A549 treated with RU486 at 1 μM for 4 hours (cell line): ENCODE results near the gene SMIM9. TPM values are rescaled to one million over a fixed set of nuclear protein-coding genes. Genes with fewer than 3 reads are reported as not detected.

Experiments
- total RNA-seq: library from RNA; stranded (reverse); fragments of 200-300 nt; extraction: Qiagen RNA extraction; gene quantifications from 5 replicates; pipeline ENCODE4 v1.2.3, GENCODE V29; 2022; ENCODE audit warnings: low read depth

The SMIM9 gene
- total RNA-seq: not detected in 5 replicates

DNA sequence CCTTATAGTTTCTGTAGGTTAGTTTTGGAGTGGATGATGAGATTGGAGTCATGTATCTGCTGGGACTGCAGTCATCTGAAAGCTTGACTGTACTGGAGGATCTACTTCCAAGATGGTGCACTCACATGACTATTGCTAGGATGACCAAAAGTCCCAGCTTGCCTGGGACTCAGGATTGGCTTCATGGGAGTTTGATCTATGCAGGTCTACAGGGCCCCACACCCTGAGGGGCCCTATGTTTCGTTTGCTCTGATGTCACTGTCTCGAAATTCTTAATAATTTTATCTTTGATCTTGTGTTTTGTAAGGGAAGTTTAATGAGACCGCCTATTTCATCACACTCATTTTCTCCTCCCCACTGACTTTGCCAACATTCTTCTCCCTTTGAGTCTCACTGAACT is at the start of gene SMIM9:
SMIM9 (minus strand) TSS at position 101 of the 400 bp plus-strand sequence. CDS start 3,806 bp downstream, outside the sequence.

DNA sequence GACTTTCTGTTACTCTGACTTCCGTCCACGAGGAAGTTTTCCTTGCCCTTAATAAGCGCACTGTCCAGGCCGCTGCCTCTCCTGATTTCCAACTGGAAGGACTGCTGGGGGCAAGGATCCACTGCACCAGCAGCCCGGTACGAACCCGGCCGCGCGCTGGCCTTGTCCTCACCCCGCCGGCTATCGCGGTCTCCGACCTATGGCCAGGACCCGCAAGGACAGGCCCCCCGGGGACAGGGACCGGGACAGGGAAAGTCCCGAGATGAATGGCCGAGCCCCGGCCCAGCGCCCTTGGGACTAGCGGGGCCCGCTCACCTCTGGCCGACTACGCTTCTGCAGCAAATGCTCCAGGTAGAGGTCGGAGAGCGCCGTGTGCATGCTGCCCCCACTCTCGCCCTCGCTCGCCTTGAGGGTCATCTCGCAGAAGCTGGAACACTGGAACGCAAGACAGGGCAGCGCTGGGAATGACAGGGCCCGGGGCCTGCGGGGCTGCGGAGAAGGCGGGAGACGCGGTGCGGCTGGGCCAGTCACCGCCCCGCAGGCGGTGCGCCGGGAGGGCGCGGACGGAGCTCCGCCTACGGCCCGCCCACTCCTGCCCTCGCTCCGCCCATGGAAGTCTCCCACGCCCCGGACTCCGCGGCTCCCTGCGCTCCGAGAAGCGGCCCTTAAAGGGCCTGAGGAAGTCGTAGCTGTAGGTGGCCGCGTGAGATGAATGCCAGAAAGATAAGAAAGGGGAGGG is 29.3 kb downstream of the SMIM9 start, which contains the start of gene MPP1:
MPP1 (minus strand) TSS at position 529 of the 739 bp plus-strand sequence; CDS start at position 417, 112 bp downstream.

Other genes starting within 250 kb of the SMIM9 start
- not detected in 5 replicates for gene CTAG1A, start 249.5 kb downstream of the SMIM9 start, total RNA-seq
- gene CTAG1B, start 215.4 kb downstream of the SMIM9 start, total RNA-seq: not detected in 5 replicates
- gene CTAG2, start 181.1 kb downstream of the SMIM9 start, total RNA-seq: not detected in 5 replicates
- 0.26 to 0.57 TPM (median 0.49 TPM) in 5 replicates for gene GAB3, start 83.6 kb downstream of the SMIM9 start, total RNA-seq
- 157 to 223 TPM (median 174 TPM) in 5 replicates for gene DKC1, start 71.8 kb downstream of the SMIM9 start, total RNA-seq
- gene MPP1, start 29.2 kb downstream of the SMIM9 start, total RNA-seq: 16.3 to 17.3 TPM (median 16.8 TPM) in 5 replicates
- 64.5 to 112 TPM (median 105 TPM) in 5 replicates for gene F8A1, start 51.7 kb upstream of the SMIM9 start, total RNA-seq
- gene F8, start 188.1 kb upstream of the SMIM9 start, total RNA-seq: 3.2 to 4.9 TPM (median 4.4 TPM) in 5 replicates
- 90.7 to 127 TPM (median 104 TPM) in 5 replicates for gene FUNDC2, start 192.2 kb upstream of the SMIM9 start, total RNA-seq
- gene CMC4, start 236.5 kb upstream of the SMIM9 start, total RNA-seq: 14.5 to 22.2 TPM (median 17.3 TPM) in 5 replicates
- gene MTCP1, start 236.5 kb upstream of the SMIM9 start, total RNA-seq: 15.0 to 21.5 TPM (median 16.8 TPM) in 5 replicates
- 20.2 to 29.6 TPM (median 25.2 TPM) in 5 replicates for gene BRCC3, start 236.8 kb upstream of the SMIM9 start, total RNA-seq